K562 (cell line): ENCODE results near the gene PDE6D. TPM values are rescaled to one million over a fixed set of nuclear protein-coding genes. Genes with fewer than 3 reads are reported as not detected.

Source experiments
- CC2D1A ChIP-seq: fragments of 450-650 bp; IDR thresholded peaks from 2 replicates; pipeline ENCODE4 v1.6.1; 2017; ENCODE audit warnings: mild to moderate bottlenecking
- CHD1 ChIP-seq: fragments of 200-600 bp; sonication (generic); IDR thresholded peaks from one replicate; pipeline ENCODE4 v1.6.1; 2012; ENCODE audit warnings: mild to moderate bottlenecking, moderate library complexity, low read length, inconsistent platforms
- GABPB1 ChIP-seq: sonication (generic); formaldehyde crosslinking; IDR thresholded peaks from 2 replicates; pipeline ENCODE4 v1.8.0; 2022; ENCODE audit warnings: mild to moderate bottlenecking, missing genetic modification reagents
- GABPB2 ChIP-seq: fragments of 250-450 bp; sonication (Bioruptor Pico); conservative IDR thresholded peaks from 2 replicates; pipeline ENCODE4 v1.5.1; 2021; ENCODE audit warnings: mild to moderate bottlenecking
- GTF2F1 ChIP-seq: IDR thresholded peaks from 2 replicates; pipeline ENCODE4 v1.6.1; 2011; ENCODE audit warnings: low read depth, low read length, improper control_type of control experiment
- HMG20A ChIP-seq: fragments of 450-650 bp; formaldehyde crosslinking; conservative IDR thresholded peaks from 2 replicates; pipeline ENCODE4 v1.4.0; 2020; ENCODE audit warnings: mild to moderate bottlenecking, mixed read lengths
- MYBL2 ChIP-seq, 2 experiments: fragments of 450-650 bp in 1 of 2; sonication (generic) in 1 of 2; formaldehyde crosslinking in 1 of 2; IDR thresholded peaks; 2 replicates each; pipeline versions ENCODE4 v1.6.1 to v1.8.1; 2017 to 2022; ENCODE audit warnings: borderline replicate concordance in 1 of 2, inconsistent platforms in 1 of 2, low read depth in 1 of 2, mild to moderate bottlenecking in 1 of 2, missing genetic modification reagents in 1 of 2, moderate library complexity in 1 of 2
- MYC ChIP-seq, 2 experiments: fragments of 250-450 bp in 1 of 2; sonication (Bioruptor Pico) in 1 of 2; IDR thresholded peaks; 2 replicates each; pipeline versions ENCODE4 v1.5.1 to v1.6.1; 2012 to 2021; ENCODE audit warnings: low read depth in 2 of 2, borderline replicate concordance in 1 of 2, improper control_type of control experiment in 1 of 2, low read length in 1 of 2, mild to moderate bottlenecking in 1 of 2, moderate library complexity in 1 of 2
- NFE2 ChIP-seq: IDR thresholded peaks from 2 replicates; pipeline ENCODE4 v1.6.1; 2014; ENCODE audit warnings: antibody characterized with exemption, low read depth
- NFIC ChIP-seq: fragments of 450-650 bp; IDR thresholded peaks from 2 replicates; pipeline ENCODE4 v1.6.1; 2017; ENCODE audit warnings: mild to moderate bottlenecking, inconsistent platforms
- RHOXF2B ChIP-seq: fragments of 250-450 bp; sonication (Bioruptor Pico); conservative IDR thresholded peaks from 2 replicates; pipeline ENCODE4 v1.5.1; 2021
- SMARCE1 ChIP-seq: fragments of 450-650 bp; IDR thresholded peaks from 2 replicates; pipeline ENCODE4 v1.7.1; 2016; ENCODE audit warnings: mild to moderate bottlenecking
- SUPT5H ChIP-seq: fragments of 450-650 bp; IDR thresholded peaks from 2 replicates; pipeline ENCODE4 v1.6.1; 2016
- TAF9B ChIP-seq: fragments of 450-650 bp; IDR thresholded peaks from 2 replicates; pipeline ENCODE4 v1.6.1; 2018; ENCODE audit warnings: mild to moderate bottlenecking; ENCODE audit not compliant: partially characterized antibody
- TEAD2 ChIP-seq: fragments of 450-650 bp; IDR thresholded peaks from 2 replicates; pipeline ENCODE4 v1.6.1; 2016; ENCODE audit warnings: missing genetic modification characterization, control low read depth, missing compliant biosample characterization
- ZNF165 ChIP-seq: fragments of 250-450 bp; sonication (Bioruptor Pico); IDR thresholded peaks from 2 replicates; pipeline ENCODE4 v1.4.0; 2020; ENCODE audit warnings: borderline replicate concordance
- ZNF184 ChIP-seq: sonication (generic); formaldehyde crosslinking; IDR thresholded peaks from 2 replicates; pipeline ENCODE4 v1.5.0; 2020; ENCODE audit warnings: missing genetic modification reagents
- polyA plus RNA-seq, 8 experiments: library from polyadenylated mRNA; depleted of rRNA in 4 of 8; stranded (reverse) in 5 of 8; unstranded in 3 of 8; fragments of >200 nt; fragmentation: Nextera tagmentation in 2 of 8; fragmentation: Illumina TruSeq in 1 of 8; extraction: Ambion mirVana in 2 of 8; extraction: Trizol in 1 of 8; gene quantifications; 2 replicates each; pipeline versions ENCODE4 v1.2.1 to v1.2.3, GENCODE V29; 2011 to 2014; ENCODE audit warnings: inconsistent platforms in 1 of 8, missing spikeins in 1 of 8
- total RNA-seq, 7 experiments: library from RNA; depleted of rRNA in 6 of 7; stranded (reverse); fragments of >200 nt in 6 of 7; fragmentation: Illumina TruSeq in 2 of 7; extraction: Trizol in 2 of 7; gene quantifications; 2 replicates each; pipeline versions ENCODE4 v1.2.1 to v1.2.3, GENCODE V29; 2011 to 2021; ENCODE audit warnings: low replicate concordance in 1 of 7
- TF ChIP-seq, protein P1 (sequence below): fragments of 150-350 bp; conservative IDR thresholded peaks from 2 replicates; pipeline ENCODE4 v1.6.1; 2014; ENCODE audit warnings: low read length
- TF ChIP-seq, protein P2 (sequence below): sonication (generic); formaldehyde crosslinking; IDR thresholded peaks from 2 replicates; pipeline ENCODE4 v1.8.1; 2023; ENCODE audit warnings: mild to moderate bottlenecking, missing genetic modification reagents, moderate library complexity

Gene PDE6D
- total and polyA plus RNA-seq, 9 of the 15 experiments (the other 6 are each of a cell fraction or from before 2014, with no cell fraction given) = 0.65 to 11.6 (median 7.0) TPM

DNA sequence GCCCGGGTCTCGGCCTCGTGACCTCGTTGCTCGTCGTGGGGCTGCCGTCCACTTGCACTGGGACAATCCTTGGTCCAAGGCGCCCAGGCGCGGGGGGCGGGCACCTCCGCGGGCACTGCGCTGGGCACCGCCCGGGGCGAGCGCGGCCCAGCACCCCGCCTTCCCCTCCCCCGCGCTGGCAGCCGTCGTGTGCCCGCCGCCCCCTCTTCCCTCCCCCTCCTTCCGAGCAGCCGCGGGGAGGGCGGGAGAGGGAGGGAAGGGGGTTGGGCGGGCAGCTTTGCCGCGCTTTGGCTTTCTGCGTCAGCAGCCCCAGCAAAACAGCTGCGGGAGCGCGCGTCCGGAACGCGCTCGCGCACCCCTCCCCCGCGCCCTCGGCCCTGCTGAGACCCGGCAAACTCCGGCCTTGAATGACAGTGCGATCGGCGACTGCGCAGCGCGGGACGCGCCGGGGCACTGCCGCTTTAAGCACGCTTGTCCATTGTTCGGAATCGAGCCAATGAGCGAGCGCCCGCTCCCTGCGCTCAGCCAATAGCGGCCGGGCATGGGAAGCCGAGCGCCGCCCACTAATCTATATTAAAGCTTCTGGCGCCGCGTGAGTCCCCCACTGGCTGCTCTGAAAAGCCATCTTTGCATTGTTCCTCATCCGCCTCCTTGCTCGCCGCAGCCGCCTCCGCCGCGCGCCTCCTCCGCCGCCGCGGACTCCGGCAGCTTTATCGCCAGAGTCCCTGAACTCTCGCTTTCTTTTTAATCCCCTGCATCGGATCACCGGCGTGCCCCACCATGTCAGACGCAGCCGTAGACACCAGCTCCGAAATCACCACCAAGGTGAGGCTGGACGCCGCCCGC, 72.9 kb downstream of the PDE6D start, which contains the start of gene PTMA (continued):
- TF ChIP-seq MYC (IDR thresholded peaks at IDR 0.05; ENCODE audit: low read depth, low read length) (peak; percentile 73; the same call in 1 of the 2 replicates), MYC (CRISPR knock-in tag; IDR thresholded peaks at IDR 0.05; ENCODE audit: borderline replicate concordance, low read depth) (peak; percentile 54; the same call in 1 of the 2 replicates), TAF9B (peak; percentile 65), HMG20A (CRISPR knock-in tag) (no peak), NFIC (peak; percentile 67), GABPB1 (CRISPR knock-in tag) (no peak; the same call in 1 of the 2 replicates), GABPB2 (CRISPR knock-in tag) (no peak), SUPT5H (peak; percentile 97), CHD1 (no peak), GTF2F1 (peak; percentile 95; the same call in 1 of the 2 replicates), RHOXF2B (CRISPR knock-in tag) (no peak), CC2D1A (no peak), NFE2 (0 out of 2 replicates have a peak, but pooled peaks have one; percentile 9), ZNF184 (CRISPR knock-in tag) (no peak), SMARCE1 (no peak), MYBL2 (IDR thresholded peaks at IDR 0.05; ENCODE audit: low read depth) (no peak), MYBL2 (CRISPR knock-in tag; IDR thresholded peaks at IDR 0.05; ENCODE audit: borderline replicate concordance) (no peak), ZNF165 (CRISPR knock-in tag) (no peak), TEAD2 (tag) (no peak)
- TF ChIP-seq, protein P1, sequence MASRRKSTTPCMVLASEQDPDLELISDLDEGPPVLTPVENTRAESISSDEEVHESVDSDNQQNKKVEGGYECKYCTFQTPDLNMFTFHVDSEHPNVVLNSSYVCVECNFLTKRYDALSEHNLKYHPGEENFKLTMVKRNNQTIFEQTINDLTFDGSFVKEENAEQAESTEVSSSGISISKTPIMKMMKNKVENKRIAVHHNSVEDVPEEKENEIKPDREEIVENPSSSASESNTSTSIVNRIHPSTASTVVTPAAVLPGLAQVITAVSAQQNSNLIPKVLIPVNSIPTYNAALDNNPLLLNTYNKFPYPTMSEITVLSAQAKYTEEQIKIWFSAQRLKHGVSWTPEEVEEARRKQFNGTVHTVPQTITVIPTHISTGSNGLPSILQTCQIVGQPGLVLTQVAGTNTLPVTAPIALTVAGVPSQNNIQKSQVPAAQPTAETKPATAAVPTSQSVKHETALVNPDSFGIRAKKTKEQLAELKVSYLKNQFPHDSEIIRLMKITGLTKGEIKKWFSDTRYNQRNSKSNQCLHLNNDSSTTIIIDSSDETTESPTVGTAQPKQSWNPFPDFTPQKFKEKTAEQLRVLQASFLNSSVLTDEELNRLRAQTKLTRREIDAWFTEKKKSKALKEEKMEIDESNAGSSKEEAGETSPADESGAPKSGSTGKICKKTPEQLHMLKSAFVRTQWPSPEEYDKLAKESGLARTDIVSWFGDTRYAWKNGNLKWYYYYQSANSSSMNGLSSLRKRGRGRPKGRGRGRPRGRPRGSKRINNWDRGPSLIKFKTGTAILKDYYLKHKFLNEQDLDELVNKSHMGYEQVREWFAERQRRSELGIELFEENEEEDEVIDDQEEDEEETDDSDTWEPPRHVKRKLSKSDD = no peak
- TF ChIP-seq, protein P2, sequence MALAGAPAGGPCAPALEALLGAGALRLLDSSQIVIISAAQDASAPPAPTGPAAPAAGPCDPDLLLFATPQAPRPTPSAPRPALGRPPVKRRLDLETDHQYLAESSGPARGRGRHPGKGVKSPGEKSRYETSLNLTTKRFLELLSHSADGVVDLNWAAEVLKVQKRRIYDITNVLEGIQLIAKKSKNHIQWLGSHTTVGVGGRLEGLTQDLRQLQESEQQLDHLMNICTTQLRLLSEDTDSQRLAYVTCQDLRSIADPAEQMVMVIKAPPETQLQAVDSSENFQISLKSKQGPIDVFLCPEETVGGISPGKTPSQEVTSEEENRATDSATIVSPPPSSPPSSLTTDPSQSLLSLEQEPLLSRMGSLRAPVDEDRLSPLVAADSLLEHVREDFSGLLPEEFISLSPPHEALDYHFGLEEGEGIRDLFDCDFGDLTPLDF (CRISPR knock-in tag) = peak; percentile 32; the same call in 1 of the 2 replicates
